VCaP (cell line): ENCODE measurements around the gene RANBP2.

ENCODE experiments used
- H3K27ac ChIP-seq: fragments of 450-650 bp; 2 replicates; pipeline ENCODE4 v1.5.1; 2017
- CTCF ChIP-seq: fragments of 450-650 bp; conservative IDR thresholded peaks from 2 replicates; pipeline ENCODE4 v1.5.1; 2017; ENCODE audit warnings: mild to moderate bottlenecking, moderate library complexity

Gene RANBP2

GRCh38 chr2:108786008-108786353 is 66.7 kb downstream of the RANBP2 start:
- peak overlapping the region; percentile 85 for H3K27ac ChIP-seq
- TF ChIP-seq CTCF, result no peak

- no peak for TF ChIP-seq CTCF
Observed at GRCh38 chr2:108786354-108787215, 67.3 kb downstream of the RANBP2 start, which contains the start of gene CCDC138. TSS of gene CCDC138 (plus strand) at chr2:108786771. CDS start at chr2:108786823, 52 bp downstream.

GRCh38 chr2:108787216-108787541 is 67.9 kb downstream of the RANBP2 start:
- no peak for TF ChIP-seq CTCF
- peak overlapping the region; percentile 85 for H3K27ac ChIP-seq

More at GRCh38 chr2:108786354-108787215, 67.3 kb downstream of the RANBP2 start, which contains the start of gene CCDC138:
- H3K27ac ChIP-seq, result peak within 1 kb of the TSS; percentile 85

- no peak overlapping the region for H3K27ac ChIP-seq
- no peak for TF ChIP-seq CTCF
Observed at GRCh38 chr2:108803045-108803736, 83.9 kb downstream of the RANBP2 start.

GRCh38 chr2:108805032-108805431 is 85.8 kb downstream of the RANBP2 start:
- peak overlapping the region; percentile 50 for H3K27ac ChIP-seq
- no peak for TF ChIP-seq CTCF

- no peak for TF ChIP-seq CTCF
- peak overlapping the region; percentile 50 for H3K27ac ChIP-seq
Observed at GRCh38 chr2:108805782-108806181, 86.5 kb downstream of the RANBP2 start.

- no peak for TF ChIP-seq CTCF
- H3K27ac ChIP-seq, result peak overlapping the region; percentile 50
Observed at GRCh38 chr2:108806371-108807113, 87.3 kb downstream of the RANBP2 start.
